Activated naive CD8-positive, alpha-beta T cell (primary cell): Measurements from ENCODE around the gene RPP25L.
A peak's percentile ranks its signal among the peaks of the same experiment; 100 is the strongest.
"Not testable (repeated sequence)": the region's sequence is repeated elsewhere in the genome, so short reads cannot be mapped to it uniquely, and the experiment has no call there.

Experiments used
- H3K27ac Mint-ChIP-seq: one replicate; pipeline ENCODE4 v1.8.0; 2021; ENCODE audit warnings: mixed read lengths
- H3K27me3 Mint-ChIP-seq: one replicate; pipeline ENCODE4 v1.8.0; 2021; ENCODE audit warnings: mixed read lengths
- H3K36me3 Mint-ChIP-seq: one replicate; pipeline ENCODE4 v1.8.0; 2021; ENCODE audit warnings: mixed read lengths
- H3K4me1 Mint-ChIP-seq: one replicate; pipeline ENCODE4 v1.8.0; 2021; ENCODE audit warnings: low read depth, mixed read lengths
- H3K4me3 Mint-ChIP-seq: one replicate; pipeline ENCODE4 v1.8.0; 2021; ENCODE audit warnings: mild to moderate bottlenecking, mixed read lengths
- H3K9me3 Mint-ChIP-seq: one replicate; pipeline ENCODE4 v1.8.0; 2021; ENCODE audit warnings: low read depth, mixed read lengths

The RPP25L gene

GRCh38 chr9:34647084-34647403 is 35.1 kb upstream of the RPP25L start:
- Mint-ChIP-seq H3K27ac (peak overlapping the region; percentile 89), H3K27me3 (no peaks in the 10 kb centered on the region), H3K4me3 (peak overlapping the region; percentile 94), H3K36me3 (peaks cover 4% of the 10 kb centered on the region), H3K9me3 (no peaks in the 10 kb centered on the region), H3K4me1 (peaks cover 36% of the 10 kb centered on the region)

DNA sequence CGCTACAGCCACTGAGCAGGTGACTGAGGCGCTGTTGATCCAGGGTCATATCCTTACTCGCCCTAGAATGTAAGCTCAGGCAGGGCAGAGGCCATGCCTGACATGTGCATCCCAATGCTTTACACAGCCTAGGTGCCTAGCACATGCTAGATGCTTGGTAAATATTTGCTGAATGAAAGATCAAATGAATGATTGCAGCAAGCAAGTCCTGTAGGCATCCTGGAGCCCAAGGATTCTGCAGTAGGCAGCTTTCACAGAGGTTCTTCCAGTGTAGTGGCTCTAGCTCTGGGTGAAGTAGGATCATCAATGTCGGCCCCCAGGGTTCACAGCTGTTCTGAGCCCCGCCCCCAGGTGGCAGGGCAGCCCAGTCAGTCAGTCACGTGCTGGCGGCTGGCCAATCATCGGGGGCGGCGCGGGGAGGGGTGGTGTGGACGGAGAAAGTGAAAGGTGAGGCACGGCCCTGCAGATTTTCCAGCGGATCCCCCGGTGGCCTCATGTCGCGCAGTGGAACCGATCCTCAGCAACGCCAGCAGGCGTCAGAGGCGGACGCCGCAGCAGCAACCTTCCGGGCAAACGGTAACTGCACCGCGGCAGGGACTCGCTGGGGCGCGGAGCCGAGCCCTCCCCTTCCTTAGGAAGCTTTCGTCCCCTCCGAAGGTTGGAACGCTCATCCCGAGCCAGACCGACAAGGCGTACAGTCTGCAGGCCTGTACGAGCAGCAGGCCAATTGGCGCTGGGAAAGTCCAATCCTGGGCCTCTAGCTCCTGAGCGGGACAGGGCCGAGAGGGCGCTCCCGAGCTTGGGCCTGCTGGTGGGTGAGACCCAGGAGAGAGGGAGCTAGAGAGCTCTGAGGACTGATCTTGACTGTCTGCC is 34.5 kb upstream of the RPP25L start, which contains the start of gene GALT:
Gene GALT (plus strand): TSS at position 465 of the 873 bp plus-strand sequence. CDS start 30 bp downstream, at position 495.
- Mint-ChIP-seq H3K4me1 (peaks cover 33% of the 10 kb centered on the region), H3K9me3 (no peaks in the 10 kb centered on the region), H3K27me3 (no peaks in the 10 kb centered on the region), H3K4me3 (peak within 1 kb of the TSS; percentile 94), H3K27ac (peak within 1 kb of the TSS; percentile 89), H3K36me3 (peaks cover 4% of the 10 kb centered on the region)

DNA sequence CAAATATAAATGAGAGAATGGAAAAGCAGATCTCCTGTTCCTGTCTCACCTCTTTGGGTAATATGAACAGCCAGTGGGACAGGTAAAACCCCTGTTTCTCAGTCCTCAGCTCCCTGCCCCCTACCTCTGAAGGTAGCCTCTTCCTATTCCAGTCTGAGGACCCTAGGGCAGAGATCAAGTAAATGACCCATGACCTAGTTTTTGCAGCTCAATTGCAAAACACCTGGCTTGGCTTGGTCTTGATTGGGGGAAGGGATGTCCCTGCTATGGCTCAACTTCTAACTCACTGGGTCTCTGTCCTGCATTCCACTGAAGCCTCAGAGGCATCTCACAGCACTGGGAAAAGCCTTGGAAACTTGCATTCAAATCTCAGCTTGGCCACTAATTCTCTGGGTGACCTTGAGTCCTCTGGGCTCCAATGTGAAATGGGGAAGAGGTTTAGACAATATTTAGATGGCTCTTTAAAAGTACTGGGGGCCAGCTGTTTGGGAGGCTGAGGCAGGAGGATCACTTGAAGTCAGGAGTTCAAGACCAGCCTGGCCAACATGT is 32.9 kb upstream of the RPP25L start:
- Mint-ChIP-seq H3K27ac (no peak overlapping the region), H3K4me3 (no peak overlapping the region), H3K27me3 (no peaks in the 10 kb centered on the region), H3K9me3 (no peaks in the 10 kb centered on the region), H3K36me3 (peaks cover 4% of the 10 kb centered on the region), H3K4me1 (peaks cover 31% of the 10 kb centered on the region)

DNA sequence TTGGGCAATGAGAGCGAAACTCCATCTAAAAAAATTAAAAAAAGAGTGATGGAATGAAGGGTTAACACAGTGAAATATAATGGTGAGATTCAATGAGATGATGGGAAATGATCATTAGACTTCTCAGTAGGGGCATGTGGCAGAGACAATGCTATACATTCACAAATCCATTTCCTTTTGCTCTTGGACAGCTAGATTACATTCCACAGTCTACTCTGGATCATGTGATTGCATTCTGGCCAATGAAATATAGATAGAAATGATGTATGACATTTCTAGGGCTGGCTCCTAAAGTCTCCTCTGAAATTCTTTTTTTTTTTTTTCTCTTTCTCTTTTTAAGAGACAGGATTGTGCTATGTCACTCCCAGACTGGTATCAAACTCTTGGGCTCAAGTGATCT is 30.8 kb upstream of the RPP25L start:
- Mint-ChIP-seq H3K27ac (no peak overlapping the region), H3K4me3 (no peak overlapping the region), H3K9me3 (no peaks in the 10 kb centered on the region), H3K27me3 (no peaks in the 10 kb centered on the region), H3K36me3 (no peaks in the 10 kb centered on the region), H3K4me1 (peaks cover 26% of the 10 kb centered on the region)

DNA sequence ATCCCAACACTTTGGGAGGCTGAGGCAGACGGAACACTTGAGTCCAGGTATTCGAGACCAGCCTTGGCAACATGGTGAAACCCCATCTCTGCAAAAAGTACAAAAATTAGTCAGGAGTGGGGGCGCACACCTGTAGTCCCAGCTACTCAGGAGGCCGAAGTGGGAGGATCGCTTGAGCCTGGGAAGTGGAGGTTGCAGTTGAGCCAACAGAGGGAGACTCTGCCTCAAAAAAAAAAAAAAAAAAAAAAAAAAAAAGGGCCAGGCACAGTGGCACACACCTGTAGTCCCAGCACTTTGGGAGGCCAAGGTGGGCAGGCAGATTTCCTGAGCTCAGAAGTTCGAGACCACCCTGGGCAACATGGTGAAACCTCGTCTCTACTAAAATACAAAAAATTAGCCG is 27.4 kb upstream of the RPP25L start:
- H3K27ac Mint-ChIP-seq, H3K27me3 Mint-ChIP-seq, H3K9me3 Mint-ChIP-seq, H3K36me3 Mint-ChIP-seq, H3K4me3 Mint-ChIP-seq: not testable (repeated sequence)
- H3K4me1 Mint-ChIP-seq, result peaks cover 28% of the 10 kb centered on the region

- no peaks in the 10 kb centered on the region for H3K9me3 Mint-ChIP-seq
- H3K4me1 Mint-ChIP-seq, result peaks cover 36% of the 10 kb centered on the region
- H3K4me3 Mint-ChIP-seq, result peak overlapping the region; percentile 96
- peak overlapping the region; percentile 83 for H3K27ac Mint-ChIP-seq
- no peaks in the 10 kb centered on the region for H3K27me3 Mint-ChIP-seq
- H3K36me3 Mint-ChIP-seq, result peaks cover 6% of the 10 kb centered on the region
Measured at GRCh38 chr9:34638138-34638445, 26.2 kb upstream of the RPP25L start.

DNA sequence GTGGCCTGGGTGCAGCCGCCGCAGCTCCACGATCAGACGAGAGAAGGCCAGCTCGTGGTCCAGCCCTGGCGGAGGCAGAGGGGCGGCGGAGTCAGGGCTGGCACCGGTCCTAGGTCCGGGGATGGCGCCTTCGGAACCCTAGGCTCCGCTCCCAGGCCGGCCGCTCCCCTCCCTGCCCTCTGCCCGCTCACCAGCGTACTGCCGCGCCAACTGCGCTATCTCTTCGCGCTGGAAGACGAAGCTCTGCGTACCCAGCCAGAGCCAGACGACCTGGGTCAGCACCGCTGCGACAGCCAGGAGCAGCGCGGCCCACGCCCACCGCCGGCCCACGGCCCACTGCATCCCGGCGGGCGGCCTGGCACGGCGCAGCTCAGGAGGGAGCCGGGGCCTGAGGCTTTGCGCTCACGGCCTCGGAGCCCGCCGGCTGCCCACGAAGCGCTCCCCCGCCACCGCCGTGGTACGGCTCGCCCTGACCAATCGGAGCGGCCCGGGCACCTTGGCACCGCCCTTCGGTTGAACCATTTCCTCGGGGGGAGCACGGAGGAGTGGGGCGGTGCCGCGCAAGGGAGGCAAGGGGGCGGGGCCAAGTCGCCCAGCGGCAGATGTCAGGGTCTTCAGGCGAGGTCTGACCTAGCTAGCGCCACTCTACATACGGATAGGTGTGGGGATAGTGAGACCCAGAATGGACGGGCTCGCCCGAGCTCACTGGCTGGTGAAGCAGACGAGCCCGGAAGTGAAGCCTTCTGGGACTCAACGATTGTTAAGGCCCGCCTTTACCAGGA is 25.6 kb upstream of the RPP25L start, which contains the start of gene SIGMAR1:
Gene SIGMAR1 (minus strand): TSS at position 432 of the 782 bp plus-strand sequence. CDS start 90 bp downstream, at position 342.
- Mint-ChIP-seq H3K9me3 (no peaks in the 10 kb centered on the region), H3K36me3 (peaks cover 6% of the 10 kb centered on the region), H3K4me1 (peaks cover 39% of the 10 kb centered on the region), H3K4me3 (peak within 1 kb of the TSS; percentile 96), H3K27me3 (no peaks in the 10 kb centered on the region), H3K27ac (peak within 1 kb of the TSS; percentile 95)

- Mint-ChIP-seq H3K4me1 (peaks cover 41% of the 10 kb centered on the region), H3K9me3 (no peaks in the 10 kb centered on the region), H3K4me3 (peak overlapping the region; percentile 96), H3K27ac (peak overlapping the region; percentile 95), H3K27me3 (no peaks in the 10 kb centered on the region), H3K36me3 (peaks cover 6% of the 10 kb centered on the region)
Measured at GRCh38 chr9:34636791-34637355, 25.0 kb upstream of the RPP25L start.

GRCh38 chr9:34635556-34635955 is 23.7 kb upstream of the RPP25L start:
- Mint-ChIP-seq H3K4me3 (peak overlapping the region; percentile 96), H3K27me3 (no peaks in the 10 kb centered on the region), H3K4me1 (peaks cover 41% of the 10 kb centered on the region), H3K36me3 (peaks cover 6% of the 10 kb centered on the region), H3K27ac (no peak overlapping the region), H3K9me3 (no peaks in the 10 kb centered on the region)

DNA sequence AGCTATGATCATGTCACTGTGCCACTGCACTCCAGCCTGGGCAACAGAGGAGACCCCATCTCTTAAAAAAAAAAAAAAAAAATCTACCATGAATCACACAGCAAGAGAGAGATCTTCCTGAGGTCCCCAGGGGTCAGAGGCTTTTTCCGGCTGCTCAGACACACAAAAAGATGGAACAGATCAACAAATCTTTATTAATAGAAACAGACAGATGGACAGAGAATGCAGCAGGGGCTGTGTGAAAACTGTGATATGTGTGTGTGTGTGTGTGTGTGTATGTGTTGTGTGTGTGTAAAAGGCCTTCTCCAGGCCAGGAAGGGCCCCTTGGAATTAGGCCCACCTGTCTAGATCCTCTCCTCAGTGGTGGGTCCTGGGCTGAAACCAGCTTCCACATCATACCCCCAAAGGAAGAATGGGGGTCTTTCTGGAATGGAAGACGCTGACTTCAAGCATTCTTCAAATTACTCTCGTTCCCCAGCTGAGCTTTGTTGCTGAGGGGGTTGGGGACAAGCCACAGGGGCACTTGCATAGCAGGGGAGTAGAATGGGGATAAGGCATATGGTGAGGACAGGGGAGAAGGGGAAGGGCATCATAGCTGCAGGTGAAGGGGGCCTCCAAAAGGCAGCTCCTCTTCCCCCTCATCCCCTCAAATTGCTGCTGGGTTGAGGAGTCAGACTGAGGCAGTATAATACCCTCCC is 22.8 kb upstream of the RPP25L start:
- Mint-ChIP-seq H3K27ac (peak overlapping the region; percentile 61), H3K9me3 (no peaks in the 10 kb centered on the region), H3K36me3 (peaks cover 6% of the 10 kb centered on the region), H3K4me3 (peak overlapping the region; percentile 44), H3K4me1 (peaks cover 42% of the 10 kb centered on the region), H3K27me3 (peaks cover 2% of the 10 kb centered on the region)

GRCh38 chr9:34633851-34634550 is 22.1 kb upstream of the RPP25L start:
- H3K4me1 Mint-ChIP-seq, result peaks cover 48% of the 10 kb centered on the region
- H3K27ac Mint-ChIP-seq, result no peak overlapping the region
- peaks cover 5% of the 10 kb centered on the region for H3K27me3 Mint-ChIP-seq
- peaks cover 6% of the 10 kb centered on the region for H3K36me3 Mint-ChIP-seq
- H3K4me3 Mint-ChIP-seq, result peak overlapping the region; percentile 30
- no peaks in the 10 kb centered on the region for H3K9me3 Mint-ChIP-seq

GRCh38 chr9:34633166-34633565 is 21.3 kb upstream of the RPP25L start:
- no peak overlapping the region for H3K4me3 Mint-ChIP-seq
- H3K4me1 Mint-ChIP-seq, result peaks cover 44% of the 10 kb centered on the region

DNA sequence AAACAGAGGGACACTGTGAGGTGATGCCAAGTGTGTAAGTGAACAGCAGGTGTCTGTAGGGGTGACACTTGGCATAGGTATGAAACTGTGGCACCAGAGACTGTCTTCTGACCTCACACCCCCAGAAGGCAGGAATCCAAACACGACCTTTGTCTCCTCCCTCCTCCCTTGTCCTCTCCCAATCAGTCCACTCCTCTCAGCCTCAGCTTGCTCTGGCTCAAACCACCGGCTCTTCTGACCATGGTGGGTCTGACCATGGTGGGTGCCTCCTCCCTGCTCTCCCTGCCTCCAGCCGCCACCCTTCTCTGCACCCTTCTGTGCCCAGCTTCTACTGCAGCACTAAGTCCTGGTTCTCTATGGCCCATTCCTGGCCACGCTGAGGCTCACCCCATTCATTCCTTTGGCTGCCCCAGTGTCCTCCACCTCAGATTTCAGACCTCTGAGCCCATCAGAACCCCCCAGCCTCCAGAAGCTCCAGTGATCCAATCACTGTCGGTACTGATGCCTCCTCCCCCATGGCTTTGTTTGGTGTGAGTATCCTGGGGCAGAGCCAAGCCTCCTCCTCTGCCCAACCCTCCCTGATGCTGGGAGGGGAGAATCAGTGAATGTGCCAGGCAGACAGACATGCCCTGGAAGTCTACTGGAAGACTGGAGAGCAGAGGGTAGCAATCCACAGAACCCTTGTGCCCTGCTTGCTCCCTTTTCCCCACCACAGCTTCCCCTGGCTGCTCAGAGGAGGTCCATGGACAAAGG is 18.7 kb upstream of the RPP25L start:
- H3K4me1 Mint-ChIP-seq, result peaks cover 33% of the 10 kb centered on the region
- H3K27ac Mint-ChIP-seq, result no peak overlapping the region
- H3K36me3 Mint-ChIP-seq, result no peaks in the 10 kb centered on the region
- no peaks in the 10 kb centered on the region for H3K9me3 Mint-ChIP-seq
- H3K27me3 Mint-ChIP-seq, result peaks cover 25% of the 10 kb centered on the region
- H3K4me3 Mint-ChIP-seq, result peak overlapping the region; percentile 86

More at GRCh38 chr9:34633166-34633565, 21.3 kb upstream of the RPP25L start:
- H3K27ac Mint-ChIP-seq, result no peak overlapping the region
- peaks cover 6% of the 10 kb centered on the region for H3K36me3 Mint-ChIP-seq
- peaks cover 9% of the 10 kb centered on the region for H3K27me3 Mint-ChIP-seq
- H3K9me3 Mint-ChIP-seq, result no peaks in the 10 kb centered on the region
